PFSK-1 (cell line): ENCODE results near the gene NPM1.

Source experiments
- FOXP2 ChIP-seq: optimal IDR thresholded peaks from 2 replicates; pipeline ENCODE3; 2011; ENCODE audit warnings: borderline replicate concordance, control low read depth, inconsistent platforms; ENCODE audit not compliant: insufficient read depth; ENCODE audit errors: extremely low read length, extremely low read depth
- POLR2AphosphoS5 ChIP-seq: IDR thresholded peaks from 2 replicates; pipeline ENCODE4 v1.6.1; 2012; ENCODE audit warnings: low read depth, mild to moderate bottlenecking, control low read depth, low read length, moderate library complexity
- REST ChIP-seq, 2 experiments: IDR thresholded peaks; 2 replicates each; pipeline versions ENCODE4 v1.6.1 to v1.8.0; 2011 to 2012; ENCODE audit warnings: low read depth in 2 of 2, low read length in 2 of 2, control low read depth in 1 of 2, inconsistent platforms in 1 of 2, mild to moderate bottlenecking in 1 of 2, moderate library complexity in 1 of 2; ENCODE audit not compliant: insufficient read depth in 1 of 2
- SIN3A ChIP-seq: IDR thresholded peaks from 2 replicates; pipeline ENCODE4 v1.6.1; 2012; ENCODE audit warnings: mild to moderate bottlenecking, low read length, moderate library complexity, borderline replicate concordance; ENCODE audit not compliant: insufficient read depth
- TAF1 ChIP-seq: IDR thresholded peaks from 2 replicates; pipeline ENCODE4 v1.6.1; 2012; ENCODE audit warnings: low read length, control low read depth, borderline replicate concordance; ENCODE audit not compliant: insufficient read depth

Gene NPM1

GRCh38 chr5:171447226-171447625 lies 59.6 kb downstream of the NPM1 start:
- TF ChIP-seq REST (IDR thresholded peaks at IDR 0.05; ENCODE audit: insufficient read depth in 1 of 2, low read depth in 2 of 2, low read length in 2 of 2) (no peak), TAF1 (no peak), SIN3A (no peak), POLR2AphosphoS5 (no peak), FOXP2 (no peak)

- TF ChIP-seq TAF1, result no peak
- no peak for TF ChIP-seq SIN3A
- TF ChIP-seq REST (IDR thresholded peaks at IDR 0.05; ENCODE audit: insufficient read depth in 1 of 2, low read depth in 2 of 2, low read length in 2 of 2), result no peak
- no peak for TF ChIP-seq FOXP2
- no peak for TF ChIP-seq POLR2AphosphoS5
These were observed 61.8 kb downstream of the NPM1 start for GRCh38 chr5:171449426-171449825.

GRCh38 chr5:171450423-171451331 lies 63.0 kb downstream of the NPM1 start:
- TF ChIP-seq TAF1 (peak; percentile 16; the same call in 1 of the 2 replicates), POLR2AphosphoS5 (no peak)

GRCh38 chr5:171451421-171451820 lies 63.8 kb downstream of the NPM1 start:
- TF ChIP-seq SIN3A, result no peak
- TF ChIP-seq TAF1, result no peak
- no peak for TF ChIP-seq POLR2AphosphoS5
- no peak for TF ChIP-seq FOXP2
- TF ChIP-seq REST (IDR thresholded peaks at IDR 0.05; ENCODE audit: insufficient read depth in 1 of 2, low read depth in 2 of 2, low read length in 2 of 2), result no peak

- TF ChIP-seq REST (IDR thresholded peaks at IDR 0.05; ENCODE audit: insufficient read depth in 1 of 2, low read depth in 2 of 2, low read length in 2 of 2) (no peak), TAF1 (no peak), POLR2AphosphoS5 (no peak), SIN3A (no peak)
These were observed 65.5 kb downstream of the NPM1 start for GRCh38 chr5:171453056-171453725.
